Activated CD8-positive, alpha-beta T cell treated with anti-CD3 and anti-CD28 coated beads for 36 hours (primary cell): ENCODE measurements around the gene LRMDA. TPM values are rescaled to one million over a fixed set of nuclear protein-coding genes. Genes with fewer than 3 reads are reported as not detected.

Source experiments
- ATAC-seq: fragments of 200-7000 bp; cut with Tn5 transposase; one replicate; pipeline ENCODE4 v1.10.0; 2021; ENCODE audit warnings: mild to moderate bottlenecking, moderate library complexity
- CTCF ChIA-PET: fragments of 350-600 bp; sonication (Branson Sonifier 250); formaldehyde crosslinking; loops from one replicate; lab custom pipeline; 2021; ENCODE audit warnings: antibody characterized with exemption; lab: Charles Lee
- POLR2A ChIA-PET: fragments of 350-600 bp; sonication (Branson Sonifier 250); formaldehyde crosslinking; loops from one replicate; lab custom pipeline; 2021; ENCODE audit warnings: antibody characterized with exemption; lab: Charles Lee
- DNase-seq: peaks from one replicate; pipeline ENCODE4 v3.0.0-alpha.2; 2020
- H3K27ac Mint-ChIP-seq: one replicate; pipeline ENCODE4 v1.8.0; 2021; ENCODE audit warnings: mild to moderate bottlenecking, mixed read lengths
- H3K27me3 Mint-ChIP-seq: one replicate; pipeline ENCODE4 v1.8.0; 2021; ENCODE audit warnings: mixed read lengths
- H3K36me3 Mint-ChIP-seq: one replicate; pipeline ENCODE4 v1.8.0; 2021; ENCODE audit warnings: low read depth, mixed read lengths
- H3K4me1 Mint-ChIP-seq: one replicate; pipeline ENCODE4 v1.8.0; 2021; ENCODE audit warnings: low read depth, mixed read lengths
- H3K4me3 Mint-ChIP-seq: one replicate; pipeline ENCODE4 v1.8.0; 2021; ENCODE audit warnings: mild to moderate bottlenecking, moderate library complexity, mixed read lengths
- H3K9me3 Mint-ChIP-seq: one replicate; pipeline ENCODE4 v1.8.0; 2021; ENCODE audit warnings: mixed read lengths
- intact Hi-C: fragments of 100-400 bp; cut with micrococcal nuclease; formaldehyde crosslinking; loops from one replicate; pipeline ENCODE4 v1.10.0; 2022
- total RNA-seq, 2 experiments: library from RNA; stranded (reverse); gene quantifications; one replicate each; pipeline ENCODE4 v1.2.3, GENCODE V29; 2021
- TF ChIP-seq, protein P1 (sequence below): fragments of 200-600 bp; IDR thresholded peaks from one replicate; pipeline ENCODE4 v1.8.0; 2022; ENCODE audit warnings: antibody characterized with exemption, mild to moderate bottlenecking

LRMDA gene
- total RNA-seq, 2 experiments from 2014 or later = not detected

DNA sequence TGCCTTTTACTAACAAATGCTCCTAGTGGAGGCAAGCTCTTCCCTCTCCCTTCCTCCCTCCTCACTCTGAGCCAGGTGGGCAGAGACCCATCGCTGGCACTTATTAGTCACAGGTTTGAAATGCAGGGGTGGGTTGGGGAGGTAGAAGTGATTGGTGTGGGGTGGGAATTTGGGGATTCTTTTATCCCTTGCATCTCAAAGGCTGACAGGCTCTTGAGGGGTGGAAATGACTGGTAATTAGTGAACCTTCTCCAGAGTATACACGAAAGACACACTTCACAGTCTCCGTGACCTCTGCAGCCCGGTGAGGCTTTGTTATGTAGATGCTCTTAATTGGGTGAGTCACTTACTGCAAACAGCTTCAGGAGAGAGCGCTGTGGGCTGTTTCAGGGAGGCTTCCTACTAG lies 13.9 kb upstream of the LRMDA start:
- Mint-ChIP-seq H3K27me3 (peaks cover 19% of the 10 kb centered on the region), H3K4me1 (no peaks in the 10 kb centered on the region), H3K9me3 (no peaks in the 10 kb centered on the region), H3K4me3 (no peak overlapping the region), H3K36me3 (no peaks in the 10 kb centered on the region), H3K27ac (no peak overlapping the region)
- ATAC-seq (no peak), DNase-seq (no peak)
- TF ChIP-seq, protein P1, sequence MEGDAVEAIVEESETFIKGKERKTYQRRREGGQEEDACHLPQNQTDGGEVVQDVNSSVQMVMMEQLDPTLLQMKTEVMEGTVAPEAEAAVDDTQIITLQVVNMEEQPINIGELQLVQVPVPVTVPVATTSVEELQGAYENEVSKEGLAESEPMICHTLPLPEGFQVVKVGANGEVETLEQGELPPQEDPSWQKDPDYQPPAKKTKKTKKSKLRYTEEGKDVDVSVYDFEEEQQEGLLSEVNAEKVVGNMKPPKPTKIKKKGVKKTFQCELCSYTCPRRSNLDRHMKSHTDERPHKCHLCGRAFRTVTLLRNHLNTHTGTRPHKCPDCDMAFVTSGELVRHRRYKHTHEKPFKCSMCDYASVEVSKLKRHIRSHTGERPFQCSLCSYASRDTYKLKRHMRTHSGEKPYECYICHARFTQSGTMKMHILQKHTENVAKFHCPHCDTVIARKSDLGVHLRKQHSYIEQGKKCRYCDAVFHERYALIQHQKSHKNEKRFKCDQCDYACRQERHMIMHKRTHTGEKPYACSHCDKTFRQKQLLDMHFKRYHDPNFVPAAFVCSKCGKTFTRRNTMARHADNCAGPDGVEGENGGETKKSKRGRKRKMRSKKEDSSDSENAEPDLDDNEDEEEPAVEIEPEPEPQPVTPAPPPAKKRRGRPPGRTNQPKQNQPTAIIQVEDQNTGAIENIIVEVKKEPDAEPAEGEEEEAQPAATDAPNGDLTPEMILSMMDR = no peak
- ChIA-PET POLR2A (interaction anchor here (0.9 kb wide), 1 partner anchor 16 kb away, joined by 3 read pairs; the partner anchor contains the start of gene ZNF503), CTCF (interaction anchor here (0.9 kb wide), 1 partner anchor 18 kb away, joined by 3 read pairs; no protein-coding TSS in a partner anchor)
- intact Hi-C loops = no loop called here

DNA sequence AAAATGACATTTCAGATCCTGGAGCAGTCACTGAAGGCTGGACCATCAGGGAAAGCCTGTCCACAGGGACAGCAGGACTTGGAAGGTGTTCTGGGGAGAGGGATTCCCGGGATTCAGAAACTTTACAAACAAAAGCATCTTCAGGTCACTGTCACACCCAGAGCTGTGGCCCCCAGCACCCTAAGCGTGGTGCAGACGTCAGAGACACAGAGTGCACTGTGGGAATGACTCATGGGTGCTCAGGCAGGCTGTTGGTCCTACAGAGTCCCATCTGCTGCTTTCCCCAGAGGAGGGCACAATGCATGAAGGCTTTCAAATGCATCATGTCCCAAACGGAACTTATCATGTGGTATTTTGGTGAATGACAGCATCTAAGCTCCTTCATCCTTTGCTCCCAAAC lies 13.1 kb upstream of the LRMDA start:
- intact Hi-C loops = no loop called here
- Mint-ChIP-seq H3K9me3 (no peaks in the 10 kb centered on the region), H3K4me3 (no peak overlapping the region), H3K27ac (no peak overlapping the region), H3K36me3 (no peaks in the 10 kb centered on the region), H3K27me3 (peaks cover 18% of the 10 kb centered on the region), H3K4me1 (no peaks in the 10 kb centered on the region)
- DNase-seq = no peak
- CTCF ChIA-PET = no interaction called here
- ATAC-seq = no peak
- TF ChIP-seq, protein P1 = no peak
- POLR2A ChIA-PET = no interaction called here

DNA sequence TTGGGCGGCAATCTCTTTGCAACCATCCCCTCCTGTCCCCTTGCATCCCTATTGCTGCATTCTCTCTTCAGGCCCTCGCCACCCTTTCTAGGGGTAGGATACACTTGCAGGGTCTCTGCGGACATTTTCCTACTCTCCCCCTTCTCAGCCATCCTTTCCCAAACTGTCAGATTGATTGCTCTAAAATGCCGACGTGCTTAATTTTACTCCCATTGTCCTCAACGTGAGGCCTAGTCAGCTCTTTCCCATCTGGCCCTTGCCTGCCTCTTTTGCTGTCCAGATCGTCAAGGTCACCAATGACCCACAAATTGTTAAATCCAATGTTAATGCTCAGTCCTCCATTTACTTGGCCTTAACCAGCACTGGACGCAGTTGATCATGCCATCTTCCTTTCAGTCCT lies 12.7 kb upstream of the LRMDA start:
- TF ChIP-seq, protein P1 = no peak
- H3K4me1 Mint-ChIP-seq = no peaks in the 10 kb centered on the region

GRCh38 chr10:75422913-75423312 lies 8.5 kb upstream of the LRMDA start:
- POLR2A ChIA-PET = no interaction called here
- Mint-ChIP-seq H3K27ac (no peak overlapping the region), H3K9me3 (no peaks in the 10 kb centered on the region), H3K27me3 (peaks cover 6% of the 10 kb centered on the region), H3K36me3 (no peaks in the 10 kb centered on the region), H3K4me3 (no peak overlapping the region), H3K4me1 (no peaks in the 10 kb centered on the region)
- CTCF ChIA-PET = no interaction called here
- intact Hi-C loops = no loop called here
- DNase-seq (no peak), ATAC-seq (no peak)
- TF ChIP-seq, protein P1 = no peak

More for the DNA sequence above, 12.7 kb upstream of the LRMDA start:
- Mint-ChIP-seq H3K9me3 (no peaks in the 10 kb centered on the region), H3K36me3 (no peaks in the 10 kb centered on the region), H3K27ac (no peak overlapping the region), H3K27me3 (peaks cover 17% of the 10 kb centered on the region), H3K4me3 (no peak overlapping the region)
- ChIA-PET CTCF (no interaction called here), POLR2A (no interaction called here)
- DNase-seq (no peak), ATAC-seq (no peak)
- intact Hi-C loops = no loop called here

- Mint-ChIP-seq H3K9me3 (no peaks in the 10 kb centered on the region), H3K27me3 (peaks cover 14% of the 10 kb centered on the region), H3K27ac (no peak overlapping the region), H3K36me3 (no peaks in the 10 kb centered on the region), H3K4me1 (no peaks in the 10 kb centered on the region), H3K4me3 (no peak overlapping the region)
- no peak for DNase-seq
- CTCF ChIA-PET = no interaction called here
- no peak for ATAC-seq
- intact Hi-C loops = no loop called here
- POLR2A ChIA-PET = interaction anchor here (1.2 kb wide), 1 partner anchor 10 kb away, joined by 4 read pairs; no protein-coding TSS in a partner anchor
- TF ChIP-seq, protein P1 = no peak
Measured at GRCh38 chr10:75424571-75424970, 6.9 kb upstream of the LRMDA start.
